Mesenchymal stem cell (in vitro differentiated cells and primary cell): Measurements from ENCODE around the gene SEC11A.

ENCODE experiments used
- DNase-seq: peaks from one replicate; pipeline ENCODE4 v3.0.0-alpha.2; 2013
- H2AFZ ChIP-seq: one replicate; pipeline ENCODE4 v1.6.1; 2013; ENCODE audit warnings: low read depth, mild to moderate bottlenecking, control low read depth, inconsistent platforms, low read length, moderate library complexity
- H2AK5ac ChIP-seq: 2 replicates; pipeline ENCODE4 v1.6.1; 2013; ENCODE audit warnings: low read length, moderate library complexity, mild to moderate bottlenecking, inconsistent platforms; ENCODE audit not compliant: severe bottlenecking
- H2BK120ac ChIP-seq: one replicate; pipeline ENCODE4 v1.6.1; 2013; ENCODE audit warnings: low read depth, mild to moderate bottlenecking, inconsistent platforms, low read length, moderate library complexity
- H2BK12ac ChIP-seq, 2 experiments: one replicate each; pipeline ENCODE4 v1.6.1; 2013; ENCODE audit warnings: inconsistent platforms in 2 of 2, low read length in 2 of 2, mild to moderate bottlenecking in 2 of 2, moderate library complexity in 2 of 2, control low read depth in 1 of 2
- H2BK15ac ChIP-seq: one replicate; pipeline ENCODE4 v1.6.1; 2013; ENCODE audit warnings: mild to moderate bottlenecking, low read depth, inconsistent platforms; ENCODE audit not compliant: poor library complexity, severe bottlenecking
- H2BK5ac ChIP-seq: 2 replicates; pipeline ENCODE4 v1.6.1; 2013; ENCODE audit warnings: low read depth, mild to moderate bottlenecking, low read length, control low read depth, inconsistent platforms; ENCODE audit not compliant: poor library complexity, severe bottlenecking
- H3K14ac ChIP-seq, 2 experiments: one replicate each; pipeline ENCODE4 v1.6.1; 2013; ENCODE audit warnings: inconsistent platforms in 2 of 2, low read length in 2 of 2, control low read depth in 1 of 2, mild to moderate bottlenecking in 1 of 2, moderate library complexity in 1 of 2
- H3K18ac ChIP-seq, 2 experiments: one replicate each; pipeline ENCODE4 v1.6.1; 2013; ENCODE audit warnings: inconsistent platforms in 2 of 2, low read length in 2 of 2, control low read depth in 1 of 2, low read depth in 1 of 2, mild to moderate bottlenecking in 1 of 2
- H3K23ac ChIP-seq, 2 experiments: one replicate each; pipeline ENCODE4 v1.6.1; 2013; ENCODE audit warnings: inconsistent platforms in 2 of 2, low read length in 2 of 2, mild to moderate bottlenecking in 2 of 2, moderate library complexity in 2 of 2, control low read depth in 1 of 2
- H3K27ac ChIP-seq: 2 replicates; pipeline ENCODE4 v1.5.1; 2013; ENCODE audit warnings: mild to moderate bottlenecking, moderate library complexity, low read length, control low read depth, inconsistent platforms; ENCODE audit not compliant: poor library complexity, severe bottlenecking
- H3K27me3 ChIP-seq, 2 experiments: 2 replicates each; pipeline versions ENCODE4 v1.6.1 to v1.7.0; 2013; ENCODE audit warnings: low read length in 2 of 2, mild to moderate bottlenecking in 2 of 2, moderate library complexity in 2 of 2, control low read depth in 1 of 2, inconsistent platforms in 1 of 2; ENCODE audit not compliant: control insufficient read depth in 1 of 2, insufficient read depth in 1 of 2
- H3K36me3 ChIP-seq, 2 experiments: 2 replicates each; pipeline versions ENCODE4 v1.6.1 to v1.7.0; 2013; ENCODE audit warnings: low read length in 2 of 2, control low read depth in 1 of 2, inconsistent platforms in 1 of 2, low read depth in 1 of 2, mild to moderate bottlenecking in 1 of 2; ENCODE audit not compliant: insufficient read depth in 2 of 2, control insufficient read depth in 1 of 2
- H3K4ac ChIP-seq, 2 experiments: one replicate each; pipeline ENCODE4 v1.6.1; 2013; ENCODE audit warnings: inconsistent platforms in 2 of 2, low read length in 2 of 2, mild to moderate bottlenecking in 2 of 2, moderate library complexity in 2 of 2, control low read depth in 1 of 2, low read depth in 1 of 2
- H3K4me1 ChIP-seq: 2 replicates; pipeline ENCODE4 v1.6.1; 2013; ENCODE audit warnings: low read depth, low read length, control low read depth; ENCODE audit not compliant: control insufficient read depth, insufficient read depth
- H3K4me2 ChIP-seq: 2 replicates; pipeline ENCODE4 v1.6.1; 2013; ENCODE audit warnings: low read length, mild to moderate bottlenecking, inconsistent platforms; ENCODE audit not compliant: poor library complexity, severe bottlenecking
- H3K4me3 ChIP-seq, 2 experiments: 2 replicates each; pipeline versions ENCODE4 v1.5.1 to v1.7.0; 2013; ENCODE audit warnings: low read length in 2 of 2, mild to moderate bottlenecking in 2 of 2, control low read depth in 1 of 2, low read depth in 1 of 2; ENCODE audit not compliant: insufficient read depth in 1 of 2
- H3K79me1 ChIP-seq: replicated peaks from 2 replicates; pipeline ENCODE4 v1.6.1; 2013; ENCODE audit warnings: mild to moderate bottlenecking, control low read depth, low read length, inconsistent platforms; ENCODE audit not compliant: poor library complexity, severe bottlenecking
- H3K9ac ChIP-seq: 2 replicates; pipeline ENCODE4 v1.7.0; 2013; ENCODE audit warnings: mild to moderate bottlenecking, low read length, moderate library complexity
- H3K9me3 ChIP-seq: 2 replicates; pipeline ENCODE4 v1.7.0; 2013; ENCODE audit warnings: mild to moderate bottlenecking, low read length; ENCODE audit not compliant: control insufficient read depth
- H4K8ac ChIP-seq: one replicate; pipeline ENCODE4 v1.6.1; 2013; ENCODE audit warnings: inconsistent platforms, mild to moderate bottlenecking, low read length, moderate library complexity
- H4K91ac ChIP-seq: one replicate; pipeline ENCODE4 v1.6.1; 2013; ENCODE audit warnings: mild to moderate bottlenecking, low read length, inconsistent platforms
- whole genome bisulfite sequencing: methylation state at CpG from one replicate; pipeline ENCODE4 v1.1.7; 2013; ENCODE audit warnings: mixed read lengths; 5-methylcytosine and 5-hydroxymethylcytosine counted together

SEC11A gene

DNA sequence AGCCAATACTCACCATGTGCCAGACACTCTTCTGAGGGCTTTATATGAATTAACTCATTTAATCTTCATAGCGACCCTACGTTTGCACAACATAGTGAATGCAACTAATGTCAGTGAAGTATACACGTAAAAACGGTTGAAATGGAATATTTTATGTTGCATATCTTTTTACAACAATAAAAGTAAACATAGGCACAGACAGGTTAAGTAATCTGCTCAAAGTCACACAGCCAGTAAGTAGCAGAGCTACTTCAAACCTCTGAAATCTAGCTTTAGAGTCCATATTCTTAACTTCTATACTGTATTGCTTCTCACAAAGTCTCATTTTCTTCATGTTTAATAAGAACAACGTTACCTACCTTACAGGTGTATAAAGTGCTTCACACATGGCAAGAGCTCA, 1.6 kb downstream of the SEC11A start:
- Histone ChIP-seq H2AFZ (no peak overlapping the region), H3K23ac (no peak overlapping the region)

DNA sequence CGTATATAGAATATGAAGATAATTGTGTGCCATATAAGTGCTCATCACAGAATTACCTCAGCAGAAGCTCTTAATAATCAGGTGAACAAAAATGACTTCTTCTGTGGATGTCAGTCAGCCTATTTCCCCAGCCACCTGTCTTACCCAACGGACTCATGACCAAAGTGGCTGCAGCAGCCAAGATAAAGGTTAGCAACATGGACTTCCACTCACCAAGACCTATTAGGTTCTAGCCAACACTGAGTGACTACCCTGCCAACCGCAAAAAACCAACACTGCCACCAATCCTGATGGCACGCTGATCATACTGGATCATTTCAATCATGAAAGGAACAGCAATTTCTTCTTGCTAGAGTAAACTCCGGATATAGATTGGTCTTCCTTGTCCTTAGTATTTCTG, 12.1 kb downstream of the SEC11A start:
- WGBS = 98% methylated on average over 4 of the region's 5 CpGs
- Histone ChIP-seq H2BK5ac (no peak overlapping the region), H3K14ac (no peak overlapping the region), H3K4me1 (peaks cover 3% of the 10 kb centered on the region), H3K23ac (no peak overlapping the region), H4K8ac (no peak overlapping the region), H2AFZ (no peak overlapping the region), H3K4ac (no peak overlapping the region), H3K4me3 (no peak overlapping the region), H3K27ac (no peak overlapping the region), H3K36me3 (peaks cover 0 to 18% of the 10 kb centered on the region in 2 experiments), H3K27me3 (no peaks in the 10 kb centered on the region), H3K9ac (no peak overlapping the region), H2BK15ac (no peak overlapping the region), H2BK120ac (no peak overlapping the region), H3K18ac (no peak overlapping the region), H2AK5ac (no peak overlapping the region), H3K79me1 (peaks cover 8% of the 10 kb centered on the region), H3K9me3 (no peaks in the 10 kb centered on the region), H3K4me2 (no peak overlapping the region), H2BK12ac (no peak overlapping the region), H4K91ac (no peak overlapping the region)
- DNase-seq = no peak

More for the DNA sequence above, 1.6 kb downstream of the SEC11A start:
- H2BK5ac ChIP-seq = no peak overlapping the region
- peaks cover 2% of the 10 kb centered on the region for H3K4me1 ChIP-seq
- H3K4me3 ChIP-seq = peak overlapping the region in 1 of 2 experiments; percentile 96
- no peak overlapping the region for H3K18ac ChIP-seq
- H2BK15ac ChIP-seq = no peak overlapping the region
- H3K14ac ChIP-seq = no peak overlapping the region
- WGBS = 90% methylated on average over 1 of the region's 5 CpGs
- peak overlapping the region; percentile 86 for H3K4me2 ChIP-seq
- H3K27me3 ChIP-seq = no peaks in the 10 kb centered on the region
- no peak overlapping the region for H2AK5ac ChIP-seq
- H3K79me1 ChIP-seq = peaks cover 4% of the 10 kb centered on the region
- no peak overlapping the region for H2BK12ac ChIP-seq
- H3K9me3 ChIP-seq = no peaks in the 10 kb centered on the region
- H4K91ac ChIP-seq = no peak overlapping the region
- H3K9ac ChIP-seq = peak overlapping the region; percentile 92
- H3K27ac ChIP-seq = no peak overlapping the region
- H4K8ac ChIP-seq = no peak overlapping the region
- no peak for DNase-seq
- peaks cover 10 to 14% of the 10 kb centered on the region in 2 experiments for H3K36me3 ChIP-seq
- no peak overlapping the region for H2BK120ac ChIP-seq
- H3K4ac ChIP-seq = no peak overlapping the region

DNA sequence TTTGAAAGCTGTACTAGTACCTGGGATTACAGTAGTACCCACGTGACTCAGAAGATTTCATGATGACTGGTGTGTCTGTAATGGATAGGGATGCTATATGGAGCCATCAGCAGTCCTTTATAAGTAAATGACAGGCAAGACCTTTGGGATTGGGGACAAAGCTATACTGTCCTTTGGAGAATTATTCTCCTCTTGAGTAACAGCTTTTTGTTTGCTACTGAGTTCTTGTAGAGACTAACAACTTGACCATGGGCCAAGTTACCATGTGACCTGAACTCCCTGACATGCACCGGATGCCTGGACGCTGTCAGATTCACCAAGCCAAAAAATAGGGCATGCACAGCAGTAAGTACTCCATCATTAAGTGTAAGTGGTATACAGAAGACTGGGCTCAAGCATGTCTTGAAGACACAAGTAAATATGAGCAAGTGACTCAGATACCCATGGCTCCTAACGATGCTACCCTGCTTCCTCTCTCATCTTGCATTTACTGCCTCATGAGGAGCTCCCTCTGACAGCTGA, 12.9 kb downstream of the SEC11A start:
- Histone ChIP-seq H3K79me1 (peaks cover 8% of the 10 kb centered on the region), H2BK15ac (no peak overlapping the region), H3K4me2 (no peak overlapping the region), H2AFZ (no peak overlapping the region), H3K27me3 (no peaks in the 10 kb centered on the region), H2BK5ac (no peak overlapping the region), H3K27ac (no peak overlapping the region), H3K36me3 (peaks cover 0 to 17% of the 10 kb centered on the region in 2 experiments), H2BK12ac (no peak overlapping the region), H2AK5ac (no peak overlapping the region), H3K14ac (no peak overlapping the region), H3K4ac (no peak overlapping the region), H3K9me3 (no peaks in the 10 kb centered on the region), H4K8ac (no peak overlapping the region), H3K4me1 (peaks cover 3% of the 10 kb centered on the region), H4K91ac (no peak overlapping the region), H3K23ac (no peak overlapping the region), H3K18ac (no peak overlapping the region), H2BK120ac (no peak overlapping the region), H3K4me3 (no peak overlapping the region), H3K9ac (no peak overlapping the region)
- 70% methylated on average over 4 of the region's 4 CpGs for WGBS
- DNase-seq = peak; percentile 83

DNA sequence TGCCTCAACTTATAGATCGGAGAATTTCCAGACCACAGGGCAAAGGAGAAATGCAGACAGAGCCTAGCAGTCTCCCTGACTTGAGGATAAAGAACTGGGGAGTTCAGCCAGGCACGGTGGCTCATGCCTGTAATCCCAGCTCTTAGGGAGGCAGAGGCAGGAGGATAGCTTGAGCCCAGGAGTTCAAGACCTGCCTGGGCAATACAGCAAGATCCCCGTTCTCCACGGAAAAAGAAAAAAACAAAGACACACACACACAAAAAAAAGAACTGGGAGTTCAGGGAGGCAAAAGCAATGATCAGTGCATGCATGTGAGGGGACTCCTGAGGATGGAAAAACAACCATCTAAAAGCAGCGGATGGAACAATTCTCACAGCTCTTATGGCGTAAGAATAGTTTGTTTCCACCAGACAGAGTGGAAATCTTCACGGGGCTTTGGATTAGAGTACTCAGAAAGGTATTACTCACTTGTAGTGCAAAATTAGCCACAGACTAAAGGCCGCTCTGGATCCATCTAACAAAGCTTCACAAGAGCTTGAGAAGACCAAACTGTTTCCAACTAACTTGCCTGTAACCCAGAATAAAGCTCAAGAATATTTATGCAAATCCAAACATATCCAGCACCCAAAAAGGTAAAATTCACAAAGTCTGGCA, 16.3 kb downstream of the SEC11A start:
- WGBS = 94% methylated on average over 5 of the region's 8 CpGs
- Histone ChIP-seq H2BK12ac (no peak overlapping the region), H3K79me1 (peaks cover 3% of the 10 kb centered on the region)

More for the DNA sequence above, 16.3 kb downstream of the SEC11A start:
- no peak overlapping the region for H2AFZ ChIP-seq
- no peak overlapping the region for H2AK5ac ChIP-seq
- peaks cover 2% of the 10 kb centered on the region for H3K4me1 ChIP-seq
- no peak overlapping the region for H3K27ac ChIP-seq
- no peak overlapping the region for H3K14ac ChIP-seq
- no peak overlapping the region for H2BK120ac ChIP-seq
- no peak overlapping the region for H3K23ac ChIP-seq
- H3K9me3 ChIP-seq = no peaks in the 10 kb centered on the region
- no peak overlapping the region for H3K4me3 ChIP-seq
- H3K4me2 ChIP-seq = no peak overlapping the region
- no peak overlapping the region for H3K4ac ChIP-seq
- peaks cover 0 to 10% of the 10 kb centered on the region in 2 experiments for H3K36me3 ChIP-seq
- no peaks in the 10 kb centered on the region for H3K27me3 ChIP-seq
- DNase-seq = peak; percentile 25
- H2BK5ac ChIP-seq = no peak overlapping the region
- no peak overlapping the region for H2BK15ac ChIP-seq
- H4K8ac ChIP-seq = no peak overlapping the region
- no peak overlapping the region for H3K18ac ChIP-seq
- no peak overlapping the region for H3K9ac ChIP-seq
- no peak overlapping the region for H4K91ac ChIP-seq
